ENCODE results near the gene STIM2.

DNA sequence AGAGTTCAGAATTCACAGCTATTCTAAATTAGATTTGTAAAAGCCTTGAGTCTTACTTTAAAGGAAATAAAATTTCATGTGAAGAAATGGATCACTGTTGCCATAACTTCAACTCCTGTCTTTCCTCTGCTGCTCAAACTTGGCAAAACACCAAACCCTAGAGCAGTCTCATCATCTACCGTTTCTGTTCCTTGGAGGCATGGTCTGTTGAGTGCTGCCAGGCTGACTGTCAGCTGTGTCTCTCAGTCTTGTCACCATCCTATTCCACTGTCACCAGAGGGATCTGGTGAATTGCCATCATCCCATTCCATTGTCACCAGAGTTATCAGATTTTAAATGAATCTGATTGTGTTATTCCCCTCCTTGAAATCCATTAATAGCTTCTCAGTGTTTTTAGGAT is 55.6 kb downstream of the STIM2 start:
- TF ChIP-seq RFX5 (IDR thresholded peaks at IDR 0.05; ENCODE audit: low read depth, low read length) (no peak), RBBP5 (IDR thresholded peaks at IDR 0.05; ENCODE audit: borderline replicate concordance, insufficient read depth, low read length, poor library complexity, severe bottlenecking) (no peak)
- TF ChIP-seq, protein P1, sequence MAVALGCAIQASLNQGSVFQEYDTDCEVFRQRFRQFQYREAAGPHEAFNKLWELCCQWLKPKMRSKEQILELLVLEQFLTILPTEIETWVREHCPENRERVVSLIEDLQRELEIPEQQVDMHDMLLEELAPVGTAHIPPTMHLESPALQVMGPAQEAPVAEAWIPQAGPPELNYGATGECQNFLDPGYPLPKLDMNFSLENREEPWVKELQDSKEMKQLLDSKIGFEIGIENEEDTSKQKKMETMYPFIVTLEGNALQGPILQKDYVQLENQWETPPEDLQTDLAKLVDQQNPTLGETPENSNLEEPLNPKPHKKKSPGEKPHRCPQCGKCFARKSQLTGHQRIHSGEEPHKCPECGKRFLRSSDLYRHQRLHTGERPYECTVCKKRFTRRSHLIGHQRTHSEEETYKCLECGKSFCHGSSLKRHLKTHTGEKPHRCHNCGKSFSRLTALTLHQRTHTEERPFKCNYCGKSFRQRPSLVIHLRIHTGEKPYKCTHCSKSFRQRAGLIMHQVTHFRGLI (CRISPR knock-in tag; IDR thresholded peaks at IDR 0.05), result no peak
- TF ChIP-seq, protein P2, sequence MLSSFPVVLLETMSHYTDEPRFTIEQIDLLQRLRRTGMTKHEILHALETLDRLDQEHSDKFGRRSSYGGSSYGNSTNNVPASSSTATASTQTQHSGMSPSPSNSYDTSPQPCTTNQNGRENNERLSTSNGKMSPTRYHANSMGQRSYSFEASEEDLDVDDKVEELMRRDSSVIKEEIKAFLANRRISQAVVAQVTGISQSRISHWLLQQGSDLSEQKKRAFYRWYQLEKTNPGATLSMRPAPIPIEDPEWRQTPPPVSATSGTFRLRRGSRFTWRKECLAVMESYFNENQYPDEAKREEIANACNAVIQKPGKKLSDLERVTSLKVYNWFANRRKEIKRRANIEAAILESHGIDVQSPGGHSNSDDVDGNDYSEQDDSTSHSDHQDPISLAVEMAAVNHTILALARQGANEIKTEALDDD (IDR thresholded peaks at IDR 0.05), result no peak

Data from K562 (cell line).